WTC11 (cell line): ENCODE results near the gene ADCY5.

Experiments
- CREB1 ChIP-seq: sonication (generic); formaldehyde crosslinking; IDR thresholded peaks from 2 replicates; pipeline ENCODE4 v1.8.0; 2023; ENCODE audit warnings: mild to moderate bottlenecking, missing genetic modification reagents
- CTCF ChIP-seq: fragments of 200-600 bp; IDR thresholded peaks from 2 replicates; pipeline ENCODE4 v1.8.0; 2022; ENCODE audit warnings: antibody characterized with exemption
- E2F1 ChIP-seq: sonication (generic); formaldehyde crosslinking; IDR thresholded peaks from 2 replicates; pipeline ENCODE4 v1.8.0; 2022; ENCODE audit warnings: mild to moderate bottlenecking, missing genetic modification reagents
- E2F5 ChIP-seq: sonication (generic); formaldehyde crosslinking; IDR thresholded peaks from 2 replicates; pipeline ENCODE4 v1.8.1; 2022; ENCODE audit warnings: mild to moderate bottlenecking, moderate library complexity, missing genetic modification reagents
- ETV6 ChIP-seq: sonication (generic); formaldehyde crosslinking; IDR thresholded peaks from 2 replicates; pipeline ENCODE4 v1.8.1; 2022; ENCODE audit warnings: mild to moderate bottlenecking, missing genetic modification reagents
- FOXP1 ChIP-seq: sonication (generic); formaldehyde crosslinking; IDR thresholded peaks from 2 replicates; pipeline ENCODE4 v1.8.0; 2022; ENCODE audit warnings: missing genetic modification reagents, mild to moderate bottlenecking, moderate library complexity, borderline replicate concordance
- MLX ChIP-seq: sonication (generic); formaldehyde crosslinking; IDR thresholded peaks from 2 replicates; pipeline ENCODE4 v1.8.1; 2023; ENCODE audit warnings: mild to moderate bottlenecking, missing genetic modification reagents, moderate library complexity
- NR2C2 ChIP-seq: sonication (generic); formaldehyde crosslinking; IDR thresholded peaks from 2 replicates; pipeline ENCODE4 v1.8.0; 2022; ENCODE audit warnings: mild to moderate bottlenecking, missing genetic modification reagents
- SMAD3 ChIP-seq: sonication (generic); formaldehyde crosslinking; IDR thresholded peaks from 2 replicates; pipeline ENCODE4 v1.8.0; 2022; ENCODE audit warnings: missing genetic modification reagents, mild to moderate bottlenecking, borderline replicate concordance
- SOX15 ChIP-seq: fragments of 250-450 bp; sonication (Bioruptor Pico); IDR thresholded peaks from 2 replicates; pipeline ENCODE4 v1.9.0; 2021; ENCODE audit warnings: mild to moderate bottlenecking
- TEAD4 ChIP-seq: sonication (generic); formaldehyde crosslinking; IDR thresholded peaks from 2 replicates; pipeline ENCODE4 v1.8.0; 2022; ENCODE audit warnings: mild to moderate bottlenecking, missing genetic modification reagents

- TF ChIP-seq NR2C2 (CRISPR knock-in tag): no peak
- TF ChIP-seq MLX (CRISPR knock-in tag): no peak
- no peak for TF ChIP-seq CTCF
- TF ChIP-seq CREB1 (CRISPR knock-in tag): no peak
- no peak for TF ChIP-seq TEAD4 (CRISPR knock-in tag)
- TF ChIP-seq E2F1: no peak
- no peak for TF ChIP-seq SMAD3 (CRISPR knock-in tag)
- no peak for TF ChIP-seq E2F5
- TF ChIP-seq FOXP1: no peak
- no peak for TF ChIP-seq ETV6 (CRISPR knock-in tag)
- no peak for TF ChIP-seq SOX15 (CRISPR knock-in tag)
Observed at GRCh38 chr3:123388042-123388441, 60.8 kb downstream of the ADCY5 start.
